Chondrocyte (in vitro differentiated cells): ENCODE data around the gene KCNH5. TPM values are rescaled to one million over a fixed set of nuclear protein-coding genes. Genes with fewer than 3 reads are reported as not detected.
A peak's percentile ranks its signal among the peaks of the same experiment; 100 is the strongest.

Experiments
- DNase-seq: peaks from one replicate; pipeline ENCODE4 v3.0.0; 2021; ENCODE audit warnings: mixed read lengths, low spot score
- H3K27ac Mint-ChIP-seq: one replicate; pipeline ENCODE4 v1.8.0; 2021; ENCODE audit warnings: mild to moderate bottlenecking, moderate library complexity, mixed read lengths; ENCODE audit not compliant: unreplicated experiment
- H3K27me3 Mint-ChIP-seq: 2 replicates; pipeline ENCODE4 v1.8.0; 2021; ENCODE audit warnings: low read depth, mixed read lengths
- H3K36me3 Mint-ChIP-seq: 2 replicates; pipeline ENCODE4 v1.8.0; 2021; ENCODE audit warnings: low read depth, mixed read lengths
- H3K4me1 Mint-ChIP-seq: 2 replicates; pipeline ENCODE4 v1.8.0; 2021; ENCODE audit warnings: low read depth, mild to moderate bottlenecking, mixed read lengths
- H3K4me3 Mint-ChIP-seq: one replicate; pipeline ENCODE4 v1.8.0; 2021; ENCODE audit warnings: mild to moderate bottlenecking, moderate library complexity, mixed read lengths; ENCODE audit not compliant: unreplicated experiment
- H3K9me3 Mint-ChIP-seq: 2 replicates; pipeline ENCODE4 v1.8.0; 2021; ENCODE audit warnings: low read depth, mixed read lengths
- long read RNA-seq: library from polyadenylated mRNA; stranded (forward); transcript quantifications from one replicate; pipeline ENCODE4 v2.0.0, GENCODE V29; 2021
- total RNA-seq: library from RNA; stranded (reverse); gene quantifications from 3 replicates; pipeline ENCODE4 v1.2.1, GENCODE V29; 2021
- TF ChIP-seq, protein P1 (sequence below): fragments of 200-600 bp; sonication (generic); IDR thresholded peaks from 2 replicates; pipeline ENCODE4 v1.5.0; 2021; ENCODE audit warnings: antibody characterized with exemption, mild to moderate bottlenecking, moderate library complexity

Gene KCNH5, protein sequence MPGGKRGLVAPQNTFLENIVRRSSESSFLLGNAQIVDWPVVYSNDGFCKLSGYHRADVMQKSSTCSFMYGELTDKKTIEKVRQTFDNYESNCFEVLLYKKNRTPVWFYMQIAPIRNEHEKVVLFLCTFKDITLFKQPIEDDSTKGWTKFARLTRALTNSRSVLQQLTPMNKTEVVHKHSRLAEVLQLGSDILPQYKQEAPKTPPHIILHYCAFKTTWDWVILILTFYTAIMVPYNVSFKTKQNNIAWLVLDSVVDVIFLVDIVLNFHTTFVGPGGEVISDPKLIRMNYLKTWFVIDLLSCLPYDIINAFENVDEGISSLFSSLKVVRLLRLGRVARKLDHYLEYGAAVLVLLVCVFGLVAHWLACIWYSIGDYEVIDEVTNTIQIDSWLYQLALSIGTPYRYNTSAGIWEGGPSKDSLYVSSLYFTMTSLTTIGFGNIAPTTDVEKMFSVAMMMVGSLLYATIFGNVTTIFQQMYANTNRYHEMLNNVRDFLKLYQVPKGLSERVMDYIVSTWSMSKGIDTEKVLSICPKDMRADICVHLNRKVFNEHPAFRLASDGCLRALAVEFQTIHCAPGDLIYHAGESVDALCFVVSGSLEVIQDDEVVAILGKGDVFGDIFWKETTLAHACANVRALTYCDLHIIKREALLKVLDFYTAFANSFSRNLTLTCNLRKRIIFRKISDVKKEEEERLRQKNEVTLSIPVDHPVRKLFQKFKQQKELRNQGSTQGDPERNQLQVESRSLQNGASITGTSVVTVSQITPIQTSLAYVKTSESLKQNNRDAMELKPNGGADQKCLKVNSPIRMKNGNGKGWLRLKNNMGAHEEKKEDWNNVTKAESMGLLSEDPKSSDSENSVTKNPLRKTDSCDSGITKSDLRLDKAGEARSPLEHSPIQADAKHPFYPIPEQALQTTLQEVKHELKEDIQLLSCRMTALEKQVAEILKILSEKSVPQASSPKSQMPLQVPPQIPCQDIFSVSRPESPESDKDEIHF
- total RNA-seq = not detected in 3 replicates
- long read RNA-seq = 0 reads

DNA sequence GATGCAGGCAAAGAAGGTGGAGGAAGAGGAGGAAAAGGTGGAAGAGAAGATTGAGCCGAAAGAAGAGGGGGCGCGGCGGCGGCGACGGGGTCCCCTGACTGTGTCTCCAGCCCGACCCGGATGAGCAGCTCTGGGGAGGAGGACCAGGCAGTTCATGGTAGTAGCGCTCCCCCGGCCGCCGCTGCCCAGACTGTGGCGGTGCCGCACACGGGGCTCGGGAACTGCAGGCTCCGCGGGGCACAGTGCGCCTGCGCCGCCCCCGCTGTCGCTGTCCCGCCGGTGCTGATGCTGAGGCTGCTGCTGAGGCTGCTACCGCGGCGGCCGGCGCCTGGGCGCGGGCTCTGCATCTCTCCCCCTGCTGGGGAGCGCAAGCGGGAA lies at the start of gene KCNH5:
Gene KCNH5 (minus strand): TSS at position 225 of the 378 bp plus-strand sequence. CDS start 272 bp downstream, outside the sequence.
- Mint-ChIP-seq H3K27me3 (peaks cover 68% of the 10 kb centered on the region), H3K4me1 (peaks cover 8% of the 10 kb centered on the region), H3K4me3 (peak within 1 kb of the TSS; percentile 60), H3K9me3 (no peaks in the 10 kb centered on the region), H3K36me3 (no peaks in the 10 kb centered on the region), H3K27ac (no peak within 1 kb of the TSS)
- TF ChIP-seq, protein P1, sequence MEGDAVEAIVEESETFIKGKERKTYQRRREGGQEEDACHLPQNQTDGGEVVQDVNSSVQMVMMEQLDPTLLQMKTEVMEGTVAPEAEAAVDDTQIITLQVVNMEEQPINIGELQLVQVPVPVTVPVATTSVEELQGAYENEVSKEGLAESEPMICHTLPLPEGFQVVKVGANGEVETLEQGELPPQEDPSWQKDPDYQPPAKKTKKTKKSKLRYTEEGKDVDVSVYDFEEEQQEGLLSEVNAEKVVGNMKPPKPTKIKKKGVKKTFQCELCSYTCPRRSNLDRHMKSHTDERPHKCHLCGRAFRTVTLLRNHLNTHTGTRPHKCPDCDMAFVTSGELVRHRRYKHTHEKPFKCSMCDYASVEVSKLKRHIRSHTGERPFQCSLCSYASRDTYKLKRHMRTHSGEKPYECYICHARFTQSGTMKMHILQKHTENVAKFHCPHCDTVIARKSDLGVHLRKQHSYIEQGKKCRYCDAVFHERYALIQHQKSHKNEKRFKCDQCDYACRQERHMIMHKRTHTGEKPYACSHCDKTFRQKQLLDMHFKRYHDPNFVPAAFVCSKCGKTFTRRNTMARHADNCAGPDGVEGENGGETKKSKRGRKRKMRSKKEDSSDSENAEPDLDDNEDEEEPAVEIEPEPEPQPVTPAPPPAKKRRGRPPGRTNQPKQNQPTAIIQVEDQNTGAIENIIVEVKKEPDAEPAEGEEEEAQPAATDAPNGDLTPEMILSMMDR = no peak
- peak; percentile 94 for DNase-seq

DNA sequence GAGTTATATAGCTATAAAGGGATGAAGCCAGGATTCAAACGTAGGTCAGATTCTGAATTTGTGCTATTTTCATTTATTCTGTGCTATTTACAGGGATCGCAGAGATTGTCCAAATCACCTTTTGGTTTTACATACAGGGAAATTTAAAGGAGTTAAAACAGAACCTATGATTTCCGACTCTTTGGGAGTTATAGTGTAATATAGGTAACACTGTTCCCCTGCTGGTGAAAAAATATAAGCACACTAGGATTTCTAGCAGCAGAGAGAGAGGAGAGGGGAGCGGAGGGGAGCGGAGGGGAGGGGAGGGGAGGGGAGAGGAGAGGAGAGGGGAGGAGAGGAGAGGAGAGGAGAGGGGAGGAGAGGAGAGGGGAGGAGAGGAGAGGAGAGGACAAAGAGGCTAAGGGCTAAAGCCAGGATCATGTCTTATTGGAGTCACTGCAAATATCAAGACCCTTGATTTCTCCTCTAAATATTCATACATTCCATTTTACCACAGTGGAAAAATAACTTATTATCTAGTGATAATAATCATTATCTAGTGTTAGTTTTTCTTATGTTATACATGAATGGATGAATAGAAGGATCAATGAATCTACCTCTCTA lies 46.2 kb upstream of the KCNH5 start:
- H3K27ac Mint-ChIP-seq = no peak overlapping the region
- no peaks in the 10 kb centered on the region for H3K36me3 Mint-ChIP-seq
- H3K4me3 Mint-ChIP-seq = no peak overlapping the region
- no peaks in the 10 kb centered on the region for H3K9me3 Mint-ChIP-seq
- no peak for DNase-seq
- no peaks in the 10 kb centered on the region for H3K4me1 Mint-ChIP-seq
- H3K27me3 Mint-ChIP-seq = peaks cover under 1% of the 10 kb centered on the region
- TF ChIP-seq, protein P1 = no peak

DNA sequence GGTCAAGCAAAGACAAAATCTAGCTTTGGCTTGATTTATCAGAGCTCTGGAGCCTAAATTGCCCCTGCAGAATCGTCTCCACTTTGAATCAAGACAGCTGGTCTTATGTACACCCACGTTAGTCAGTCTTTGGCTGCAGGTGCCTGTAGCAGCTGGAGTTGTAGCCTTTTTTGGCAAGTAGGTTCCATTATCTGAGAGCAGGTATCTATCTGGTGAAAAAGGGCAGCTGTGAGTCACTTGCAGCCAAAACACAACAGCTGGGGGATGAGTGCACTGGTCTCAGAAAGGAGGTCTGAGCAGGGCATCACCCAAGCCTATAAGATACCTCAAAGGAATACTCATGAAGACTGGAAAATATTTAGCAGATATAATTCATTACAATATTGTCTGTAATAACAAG lies 43.6 kb upstream of the KCNH5 start:
- DNase-seq = no peak
- Mint-ChIP-seq H3K4me1 (no peaks in the 10 kb centered on the region), H3K27me3 (no peaks in the 10 kb centered on the region), H3K36me3 (no peaks in the 10 kb centered on the region), H3K4me3 (no peak overlapping the region), H3K27ac (no peak overlapping the region), H3K9me3 (peaks cover 4% of the 10 kb centered on the region)
- TF ChIP-seq, protein P1 = no peak

DNA sequence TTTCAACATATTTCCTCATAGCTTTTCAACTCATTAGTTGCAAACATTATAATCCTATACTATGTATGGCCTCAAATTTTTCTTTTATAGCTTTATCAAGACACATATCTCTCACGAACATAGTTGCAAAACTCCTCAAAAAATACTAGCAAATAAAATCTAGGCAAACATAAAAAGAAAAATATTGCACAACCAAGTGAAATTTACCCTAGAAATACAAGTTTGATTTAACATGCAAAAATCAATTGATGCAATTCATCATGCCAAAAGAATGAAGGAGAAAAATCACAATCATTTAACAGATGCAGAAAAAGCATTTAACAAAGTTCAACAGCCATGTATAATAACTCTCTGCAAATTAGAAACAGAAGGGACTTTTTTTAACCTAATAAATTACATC lies 33.3 kb upstream of the KCNH5 start:
- TF ChIP-seq, protein P1 = no peak
- H3K9me3 Mint-ChIP-seq = no peaks in the 10 kb centered on the region
- peaks cover 5% of the 10 kb centered on the region for H3K27me3 Mint-ChIP-seq
- no peaks in the 10 kb centered on the region for H3K4me1 Mint-ChIP-seq
- no peak overlapping the region for H3K4me3 Mint-ChIP-seq
- no peak for DNase-seq
- no peak overlapping the region for H3K27ac Mint-ChIP-seq
- H3K36me3 Mint-ChIP-seq = no peaks in the 10 kb centered on the region

DNA sequence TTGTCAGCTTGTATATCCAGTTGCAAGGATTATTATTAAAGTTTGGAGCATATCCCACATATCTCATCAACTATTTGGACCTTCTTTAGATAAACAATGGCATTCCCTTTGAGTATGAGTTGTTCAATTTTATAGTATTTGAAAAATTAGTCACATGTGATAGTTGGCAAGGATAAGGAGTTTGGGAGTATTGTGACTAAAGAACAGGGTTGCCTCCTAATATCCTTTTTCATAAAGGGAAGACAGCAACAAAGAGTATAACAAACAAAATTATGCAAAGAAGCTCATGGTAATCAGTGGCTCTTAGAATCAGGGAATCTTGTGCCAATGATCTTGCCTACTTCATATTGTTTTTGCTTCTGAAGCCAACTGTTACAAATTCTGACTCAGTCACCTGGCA lies 31.2 kb upstream of the KCNH5 start:
- Mint-ChIP-seq H3K4me3 (no peak overlapping the region), H3K36me3 (no peaks in the 10 kb centered on the region), H3K4me1 (no peaks in the 10 kb centered on the region), H3K9me3 (no peaks in the 10 kb centered on the region), H3K27ac (no peak overlapping the region), H3K27me3 (peaks cover 5% of the 10 kb centered on the region)
- TF ChIP-seq, protein P1 = no peak
- no peak for DNase-seq
